GM19324 (cell line): Measurements from ENCODE around the gene HOXB2.

ENCODE experiments used
- ATAC-seq: cut with Tn5 transposase; IDR thresholded peaks from one replicate; pipeline ENCODE4 v1.9.1; 2021; ENCODE audit warnings: mild to moderate bottlenecking, moderate library complexity; ENCODE audit not compliant: unreplicated experiment, low FRiP score

The HOXB2 gene

DNA sequence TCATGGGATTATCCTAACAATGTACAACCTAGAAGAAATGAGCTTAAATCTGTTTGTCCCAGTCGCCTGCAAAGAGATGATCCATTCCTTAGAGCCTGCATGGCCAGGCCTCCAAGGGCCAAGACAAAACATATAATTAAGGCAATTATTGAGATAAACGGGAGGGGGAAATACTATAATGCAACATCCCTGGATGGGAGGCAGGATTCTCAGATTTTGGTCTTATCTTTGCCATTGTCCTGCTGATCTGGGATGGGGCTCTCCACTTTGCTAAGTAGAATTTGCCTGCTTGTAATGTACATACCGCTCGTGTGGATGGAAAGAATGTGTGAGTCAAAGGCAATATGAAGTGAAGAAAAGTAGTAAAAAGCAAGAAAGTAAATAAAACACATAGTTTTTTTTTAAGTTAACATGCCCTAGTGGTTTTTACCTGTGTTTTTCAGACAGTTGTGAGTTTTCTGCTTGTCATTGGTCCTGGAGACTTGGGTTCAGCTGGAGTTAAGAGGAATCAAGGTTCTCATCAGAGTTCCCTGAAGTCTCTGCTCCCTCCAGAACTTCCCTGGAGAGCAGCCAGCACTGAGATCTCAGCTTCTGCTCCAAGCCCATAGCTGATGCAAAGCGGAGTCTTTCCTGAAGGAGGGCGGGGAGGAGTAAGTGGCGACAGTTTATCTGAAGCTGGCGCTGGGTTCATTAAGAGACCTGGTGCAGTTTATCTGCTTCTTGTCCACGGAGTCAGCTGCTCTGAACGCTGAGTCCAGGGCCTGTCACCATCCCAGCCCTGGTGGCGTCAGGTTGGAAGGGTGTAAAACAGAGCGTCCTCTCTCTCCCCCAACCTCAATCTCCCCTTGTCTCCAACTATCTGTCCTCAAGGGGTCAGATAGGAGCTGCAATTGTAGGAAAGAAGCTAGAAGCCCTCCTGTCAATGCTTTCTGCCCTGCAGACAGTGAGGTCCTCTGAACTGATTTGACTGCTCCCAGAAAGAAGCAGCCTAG, 44.2 kb downstream of the HOXB2 start:
- ATAC-seq: no peak

- ATAC-seq: no peak
Measured at GRCh38 chr17:48499735-48500434, 45.0 kb downstream of the HOXB2 start.

- no peak for ATAC-seq
Measured at GRCh38 chr17:48499248-48499647, 45.7 kb downstream of the HOXB2 start.

DNA sequence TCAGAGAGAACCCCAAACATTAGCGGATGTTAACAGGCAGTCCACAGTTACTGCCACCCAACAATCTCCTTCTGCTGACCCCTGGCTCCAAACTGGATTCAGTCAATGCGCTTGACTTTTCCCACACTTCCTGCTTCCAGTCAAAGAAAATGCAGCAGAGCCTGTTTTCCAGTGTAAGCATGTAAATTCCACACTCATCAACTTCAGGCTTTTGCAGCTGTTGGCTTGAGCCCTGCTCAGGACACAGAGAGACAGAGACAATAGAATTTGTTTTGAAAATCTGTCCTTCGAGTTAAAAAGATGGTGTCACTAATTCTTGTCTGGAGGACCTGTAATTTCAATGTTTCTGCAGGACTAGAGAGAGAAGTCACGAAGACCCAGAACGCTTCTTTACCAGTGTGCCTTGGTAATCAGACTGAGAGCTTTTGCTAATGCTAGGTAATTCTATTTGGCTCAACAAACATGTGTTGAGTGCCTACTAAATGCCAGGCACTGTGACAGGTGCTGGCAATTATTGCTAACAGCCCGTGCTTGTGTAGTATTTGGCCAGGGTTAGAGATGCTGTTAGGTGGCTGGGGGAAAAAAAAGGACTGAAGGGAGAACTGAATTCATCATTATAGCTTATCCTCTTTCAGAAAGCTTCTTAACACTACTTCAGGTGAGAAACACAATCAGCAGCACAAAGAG, 46.6 kb downstream of the HOXB2 start:
- ATAC-seq: no peak

- no peak for ATAC-seq
Measured at GRCh38 chr17:48497103-48497502, 47.8 kb downstream of the HOXB2 start.

- ATAC-seq: no peak
Measured at GRCh38 chr17:48494335-48494734, 50.6 kb downstream of the HOXB2 start.
